NOMO-1 treated with dmso at 0.1 percent for 144 hours (cell line): Measurements from ENCODE around the gene PAPPA2.

Source experiments
- DNase-seq: peaks from one replicate; lab custom pipeline; 2025; ENCODE audit not compliant: unreplicated experiment; lab: John Stamatoyannopoulos, UW

Gene PAPPA2

DNA sequence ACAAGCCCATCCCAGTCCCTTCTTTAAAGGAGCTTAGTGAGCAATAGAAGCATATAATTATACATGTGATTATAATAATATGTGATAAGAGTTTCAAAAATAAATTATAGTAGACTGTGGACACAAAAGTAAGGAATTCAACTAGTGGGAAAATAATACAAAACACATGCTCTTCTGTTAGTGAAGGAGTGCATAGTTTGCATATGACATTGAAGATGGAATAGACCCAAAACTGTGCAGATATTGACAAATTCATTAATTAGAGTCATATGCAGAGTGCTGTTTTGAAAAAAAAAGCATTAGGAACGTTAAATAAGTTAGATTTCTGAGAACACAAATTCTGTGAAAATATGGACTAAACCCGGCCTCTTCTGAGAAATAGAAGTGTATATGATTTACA is 422.8 kb downstream of the PAPPA2 start:
- DNase-seq, result no peak

DNA sequence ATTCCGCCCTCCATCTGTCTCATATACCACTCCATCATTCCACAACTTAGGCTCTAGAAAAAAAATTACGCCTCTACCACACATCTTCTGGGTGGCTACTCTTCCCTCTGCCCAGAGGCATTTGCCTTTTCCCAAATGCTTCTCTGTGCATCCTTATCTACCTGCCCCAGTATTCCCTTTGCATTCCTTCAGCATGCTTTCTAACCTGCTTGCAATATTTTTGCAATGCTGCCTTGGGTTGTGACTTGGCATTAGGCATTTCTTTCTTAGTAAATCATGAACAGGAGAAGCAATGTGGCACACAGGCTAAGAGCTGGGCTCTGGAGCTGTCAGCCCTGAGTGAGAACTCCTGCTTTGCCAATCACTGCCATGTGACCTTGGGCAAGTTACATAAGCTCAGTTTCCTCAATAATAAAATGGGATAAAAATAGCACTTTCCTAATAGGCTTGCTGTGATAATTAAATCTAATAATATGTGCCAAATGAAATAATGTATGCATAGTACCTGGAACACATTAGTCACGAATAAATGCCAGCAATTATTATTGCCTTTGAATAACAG is 425.6 kb downstream of the PAPPA2 start:
- no peak for DNase-seq

GRCh38 chr1:176893625-176894352 is 430.8 kb downstream of the PAPPA2 start:
- DNase-seq, result no peak

GRCh38 chr1:176894450-176894849 is 431.5 kb downstream of the PAPPA2 start:
- no peak for DNase-seq
